CD14-positive monocyte (primary cell): ENCODE measurements around the gene MICU2. TPM values are rescaled to one million over a fixed set of nuclear protein-coding genes. Genes with fewer than 3 reads are reported as not detected.

Source experiments
- DNase-seq, 3 donors: peaks; one replicate each; pipeline ENCODE4 v3.0.0-alpha.2; 2011 to 2022
- H2AFZ ChIP-seq: 2 replicates; pipeline ENCODE4 v1.6.0; 2012; ENCODE audit warnings: mild to moderate bottlenecking, low read depth, low read length, inconsistent platforms; ENCODE audit not compliant: insufficient read depth, poor library complexity, severe bottlenecking
- H3K27ac ChIP-seq, 2 donors: 1 replicate in 1 of 2; 2 replicates in 1 of 2; pipeline ENCODE4 v1.5.1; 2012 to 2013; ENCODE audit warnings: low read length in 2 of 2, control low read depth in 1 of 2, inconsistent platforms in 1 of 2, low read depth in 1 of 2, mild to moderate bottlenecking in 1 of 2
- H3K27me3 ChIP-seq, 2 donors: one replicate each; pipeline versions ENCODE4 v1.6.0 to v1.6.1; 2011 to 2013; ENCODE audit warnings: low read length in 2 of 2; ENCODE audit not compliant: control insufficient read depth in 2 of 2, insufficient read depth in 2 of 2
- H3K36me3 ChIP-seq, 2 donors: replicated peaks in 1 of 2; 1 replicate in 1 of 2; 2 replicates in 1 of 2; pipeline versions ENCODE4 v1.5.1 to v1.6.1; 2012 to 2013; ENCODE audit warnings: low read length in 2 of 2, control low read depth in 1 of 2, inconsistent platforms in 1 of 2, mild to moderate bottlenecking in 1 of 2; ENCODE audit not compliant: insufficient read depth in 2 of 2, control insufficient read depth in 1 of 2
- H3K4me1 ChIP-seq, 2 donors: 1 replicate in 1 of 2; 2 replicates in 1 of 2; pipeline versions ENCODE4 v1.5.1 to v1.6.1; 2012 to 2013; ENCODE audit warnings: low read length in 2 of 2, control low read depth in 1 of 2, inconsistent platforms in 1 of 2, mild to moderate bottlenecking in 1 of 2, moderate library complexity in 1 of 2; ENCODE audit not compliant: insufficient read depth in 2 of 2, control insufficient read depth in 1 of 2
- H3K4me2 ChIP-seq: replicated peaks from 2 replicates; pipeline ENCODE3; 2012; ENCODE audit warnings: low read length, moderate library complexity, mild to moderate bottlenecking; ENCODE audit not compliant: poor library complexity, severe bottlenecking; ENCODE audit errors: extremely low read depth
- H3K4me3 ChIP-seq, 3 experiments: fragments of 200-600 bp in 1 of 3; sonication (generic) in 1 of 3; replicated peaks in 1 of 3; 1 replicate in 2 of 3; 2 replicates in 1 of 3; pipeline ENCODE4 v1.5.1; 2011 to 2013; ENCODE audit warnings: low read length in 3 of 3, mild to moderate bottlenecking in 3 of 3, control low read depth in 2 of 3, low read depth in 2 of 3, inconsistent platforms in 1 of 3, moderate library complexity in 1 of 3
- H3K79me2 ChIP-seq: 2 replicates; pipeline ENCODE4 v1.6.0; 2012; ENCODE audit warnings: mild to moderate bottlenecking, control low read depth, inconsistent platforms, low read length, moderate library complexity; ENCODE audit not compliant: insufficient read depth
- H3K9ac ChIP-seq: 2 replicates; pipeline ENCODE4 v1.6.0; 2017; ENCODE audit warnings: low read length, mild to moderate bottlenecking; ENCODE audit not compliant: insufficient read depth, poor library complexity, severe bottlenecking
- H3K9me3 ChIP-seq, 2 donors: replicated peaks in 1 of 2; 1 replicate in 1 of 2; 2 replicates in 1 of 2; pipeline versions ENCODE4 v1.5.1 to v1.6.1; 2012 to 2013; ENCODE audit warnings: low read length in 2 of 2, control low read depth in 1 of 2; ENCODE audit not compliant: control insufficient read depth in 1 of 2, insufficient read depth in 1 of 2
- H4K20me1 ChIP-seq: 2 replicates; pipeline ENCODE4 v1.6.0; 2012; ENCODE audit warnings: mild to moderate bottlenecking, low read length, control low read depth, moderate library complexity; ENCODE audit not compliant: insufficient read depth
- H3K27ac Mint-ChIP-seq, 7 donors: one replicate each; pipeline ENCODE4 v1.8.0; 2020; ENCODE audit warnings: mild to moderate bottlenecking in 7 of 7, mixed read lengths in 7 of 7, moderate library complexity in 6 of 7, inconsistent platforms in 2 of 7
- H3K27me3 Mint-ChIP-seq, 3 donors: one replicate each; pipeline ENCODE4 v1.8.0; 2021 to 2022; ENCODE audit warnings: low read depth in 3 of 3, mild to moderate bottlenecking in 3 of 3, mixed read lengths in 3 of 3, moderate library complexity in 3 of 3, inconsistent platforms in 1 of 3
- H3K36me3 Mint-ChIP-seq, 2 donors: one replicate each; pipeline ENCODE4 v1.8.0; 2020; ENCODE audit warnings: mixed read lengths in 2 of 2, inconsistent platforms in 1 of 2, mild to moderate bottlenecking in 1 of 2
- H3K4me1 Mint-ChIP-seq: one replicate; pipeline ENCODE4 v1.8.0; 2020; ENCODE audit warnings: mild to moderate bottlenecking, mixed read lengths
- H3K4me3 Mint-ChIP-seq, 2 donors: one replicate each; pipeline ENCODE4 v1.8.0; 2020; ENCODE audit warnings: mild to moderate bottlenecking in 2 of 2, mixed read lengths in 2 of 2, moderate library complexity in 1 of 2
- H3K9me3 Mint-ChIP-seq, 7 donors: one replicate each; pipeline ENCODE4 v1.8.0; 2020 to 2022; ENCODE audit warnings: mixed read lengths in 7 of 7, mild to moderate bottlenecking in 6 of 7, moderate library complexity in 6 of 7, inconsistent platforms in 2 of 7
- CTCF ChIP-seq: fragments of 200-600 bp; IDR thresholded peaks from one replicate; pipeline ENCODE4 v1.8.0; 2022; ENCODE audit warnings: antibody characterized with exemption, mild to moderate bottlenecking
- WGBS: methylation state at CpG from one replicate; pipeline ENCODE4 v1.1.5; 2013; ENCODE audit warnings: missing lambda C conversion rate; ENCODE audit not compliant: insufficient coverage; 5-methylcytosine and 5-hydroxymethylcytosine counted together
- intact Hi-C, 2 donors: fragments of 100-400 bp; cut with micrococcal nuclease; formaldehyde crosslinking; loops; one replicate each; pipeline versions ENCODE4 v1.15.0 to v1.15.1; 2023
- polyA plus RNA-seq, 3 donors: library from polyadenylated mRNA; depleted of rRNA in 1 of 3; unstranded in 2 of 3; stranded (reverse) in 1 of 3; fragments of 300-500 nt in 2 of 3; fragments of >200 nt in 1 of 3; fragmentation: Illumina TruSeq in 2 of 3; gene quantifications; 1 replicate in 2 of 3; 2 replicates in 1 of 3; pipeline ENCODE4 v1.2.3, GENCODE V29; 2012 to 2021

The MICU2 gene
- polyA plus RNA-seq, 3 donors = 21.5 to 32.1 (median 26.8) TPM

DNA sequence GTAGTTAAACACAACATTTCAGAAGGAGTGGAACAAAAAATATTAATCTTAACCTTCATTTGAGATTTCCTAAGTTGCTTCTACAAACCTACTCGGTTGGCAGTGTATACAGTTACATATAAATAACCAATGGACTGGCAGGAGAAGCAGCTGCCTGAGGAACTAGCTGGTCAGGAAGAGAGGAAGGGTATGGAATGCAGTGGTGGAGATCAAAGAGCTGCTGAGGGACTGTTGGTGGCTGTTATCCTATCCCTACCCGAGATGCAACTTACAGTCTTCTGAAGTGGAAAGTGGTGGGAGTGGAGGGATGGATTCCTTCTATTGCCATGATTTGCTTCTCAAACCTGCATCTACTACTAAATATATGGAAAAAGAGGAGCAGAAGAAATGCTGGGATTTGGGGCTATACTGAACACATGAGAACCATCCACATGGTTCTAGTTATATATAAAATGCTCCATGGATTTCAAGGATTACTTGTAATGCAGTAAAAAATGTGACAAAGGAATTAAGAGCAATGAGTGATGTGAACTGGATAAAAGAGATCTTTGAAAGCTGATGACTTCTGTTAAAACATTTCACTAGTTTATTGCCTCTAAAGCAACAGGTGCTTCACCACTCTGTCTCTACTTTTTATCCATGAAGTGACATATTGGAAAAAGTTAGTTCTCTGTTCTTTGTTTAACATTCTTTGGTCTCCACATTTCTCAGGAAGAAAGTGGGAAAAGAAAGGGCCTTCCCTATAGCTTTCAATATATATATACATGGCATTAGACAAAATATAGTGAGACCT is 29.9 kb downstream of the MICU2 start:
- WGBS = no CpG with 5 or more reads among the region's 2 CpGs
- Histone ChIP-seq H3K79me2 (peaks cover 67% of the 10 kb centered on the region), H3K36me3 (no peaks in the 10 kb centered on the region), H3K27ac (no peak overlapping the region), H3K4me1 (no peaks in the 10 kb centered on the region), H2AFZ (no peak overlapping the region), H3K9ac (no peak overlapping the region), H3K9me3 (no peaks in the 10 kb centered on the region), H4K20me1 (peaks cover 87% of the 10 kb centered on the region), H3K27me3 (no peaks in the 10 kb centered on the region), H3K4me3 (no peak overlapping the region), H3K4me2 (no peak overlapping the region)
- peaks cover 3 to 5% of the 10 kb centered on the region in 2 donors for H3K36me3 Mint-ChIP-seq
- H3K27me3 Mint-ChIP-seq = no peaks in the 10 kb centered on the region
- no peak for TF ChIP-seq CTCF
- no peak overlapping the region for H3K4me3 Mint-ChIP-seq
- H3K27ac Mint-ChIP-seq = peak overlapping the region in 1 of 7 donors; percentile 11
- DNase-seq = no peak
- H3K4me1 Mint-ChIP-seq = peaks cover 6% of the 10 kb centered on the region
- intact Hi-C loops = no loop called here
- no peaks in the 10 kb centered on the region for H3K9me3 Mint-ChIP-seq

DNA sequence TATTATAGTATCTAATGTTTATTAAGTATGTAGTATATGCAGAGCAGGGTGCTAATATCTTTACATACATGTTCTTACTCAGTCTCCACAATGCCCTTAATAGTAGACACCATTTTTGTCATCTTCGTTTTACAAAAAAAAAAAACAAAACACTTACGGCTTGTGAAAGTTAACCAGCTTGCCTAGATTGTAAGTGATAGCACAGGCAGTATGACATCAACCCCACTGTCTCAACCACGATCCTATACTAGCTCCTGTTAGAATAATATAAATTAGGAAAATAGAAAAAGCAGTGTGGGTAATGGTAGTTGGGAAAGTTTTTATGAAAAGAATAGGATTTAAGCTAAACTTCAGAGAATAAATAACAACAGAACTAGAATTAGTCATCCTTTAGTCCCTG is 34.3 kb downstream of the MICU2 start:
- Histone ChIP-seq H3K9ac (no peak overlapping the region), H3K4me3 (no peak overlapping the region), H3K27ac (no peak overlapping the region), H3K79me2 (peaks cover 26% of the 10 kb centered on the region), H3K4me2 (no peak overlapping the region), H4K20me1 (peaks cover 66% of the 10 kb centered on the region), H3K36me3 (peaks cover 12 to 18% of the 10 kb centered on the region in 2 donors), H3K4me1 (no peaks in the 10 kb centered on the region), H3K9me3 (no peaks in the 10 kb centered on the region), H3K27me3 (no peaks in the 10 kb centered on the region), H2AFZ (no peak overlapping the region)
- Mint-ChIP-seq H3K27ac (no peak overlapping the region), H3K27me3 (peaks cover 0 to 3% (median 0%) of the 10 kb centered on the region in 3 donors), H3K4me1 (peaks cover 4% of the 10 kb centered on the region), H3K9me3 (no peaks in the 10 kb centered on the region), H3K4me3 (no peak overlapping the region), H3K36me3 (peaks cover 14 to 25% of the 10 kb centered on the region in 2 donors)
- intact Hi-C loops = no loop called here
- no CpG with 5 or more reads among the region's 3 CpGs for WGBS
- TF ChIP-seq CTCF = no peak
- DNase-seq = no peak
